CD4-positive, alpha-beta T cell treated with Interleukin-1 beta for 1 hour (primary cell): ENCODE measurements around the gene WASHC1.
"Not testable (repeated sequence)": the region's sequence is repeated elsewhere in the genome, so short reads cannot be mapped to it uniquely, and the experiment has no call there.

ENCODE experiments used
- DNase-seq, 2 donors: peaks; one replicate each; pipeline ENCODE4 v3.0.0-alpha.2; 2020 to 2022

The WASHC1 gene, protein sequence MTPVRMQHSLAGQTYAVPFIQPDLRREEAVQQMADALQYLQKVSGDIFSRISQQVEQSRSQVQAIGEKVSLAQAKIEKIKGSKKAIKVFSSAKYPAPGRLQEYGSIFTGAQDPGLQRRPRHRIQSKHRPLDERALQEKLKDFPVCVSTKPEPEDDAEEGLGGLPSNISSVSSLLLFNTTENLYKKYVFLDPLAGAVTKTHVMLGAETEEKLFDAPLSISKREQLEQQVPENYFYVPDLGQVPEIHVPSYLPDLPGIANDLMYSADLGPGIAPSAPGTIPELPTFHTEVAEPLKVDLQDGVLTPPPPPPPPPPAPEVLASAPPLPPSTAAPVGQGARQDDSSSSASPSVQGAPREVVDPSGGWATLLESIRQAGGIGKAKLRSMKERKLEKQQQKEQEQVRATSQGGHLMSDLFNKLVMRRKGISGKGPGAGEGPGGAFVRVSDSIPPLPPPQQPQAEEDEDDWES

DNA sequence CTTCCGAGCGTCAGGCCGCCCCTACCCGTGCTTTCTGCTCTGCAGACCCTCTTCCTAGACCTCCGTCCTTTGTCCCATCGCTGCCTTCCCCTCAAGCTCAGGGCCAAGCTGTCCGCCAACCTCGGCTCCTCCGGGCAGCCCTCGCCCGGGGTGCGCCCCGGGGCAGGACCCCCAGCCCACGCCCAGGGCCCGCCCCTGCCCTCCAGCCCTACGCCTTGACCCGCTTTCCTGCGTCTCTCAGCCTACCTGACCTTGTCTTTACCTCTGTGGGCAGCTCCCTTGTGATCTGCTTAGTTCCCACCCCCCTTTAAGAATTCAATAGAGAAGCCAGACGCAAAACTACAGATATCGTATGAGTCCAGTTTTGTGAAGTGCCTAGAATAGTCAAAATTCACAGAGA is at the start of gene WASHC1:
Gene WASHC1, minus strand, starts transcription at position 101 of the 400 bp plus-strand sequence. CDS start 4,457 bp downstream, outside the sequence.
- not testable (repeated sequence) for DNase-seq

DNA sequence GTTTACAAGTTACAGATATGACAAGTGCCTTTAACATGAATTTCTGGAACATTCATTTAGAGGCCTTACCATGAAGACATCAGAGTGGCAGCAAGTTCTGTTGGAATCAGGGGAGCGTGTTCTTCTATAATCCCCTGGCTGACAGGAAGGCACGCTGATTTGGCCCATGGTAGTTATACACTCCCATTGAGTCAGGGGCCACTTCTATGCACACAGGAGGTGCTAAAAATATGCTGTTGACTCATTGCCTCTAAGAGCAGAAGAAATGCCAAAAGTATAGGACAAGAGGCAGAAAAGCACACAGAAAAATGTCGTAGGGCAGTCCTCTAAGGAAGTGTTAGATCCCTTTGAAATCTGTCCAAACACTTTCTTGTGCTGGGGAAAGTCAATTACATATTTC is 49.1 kb upstream of the WASHC1 start:
- not testable (repeated sequence) for DNase-seq

DNA sequence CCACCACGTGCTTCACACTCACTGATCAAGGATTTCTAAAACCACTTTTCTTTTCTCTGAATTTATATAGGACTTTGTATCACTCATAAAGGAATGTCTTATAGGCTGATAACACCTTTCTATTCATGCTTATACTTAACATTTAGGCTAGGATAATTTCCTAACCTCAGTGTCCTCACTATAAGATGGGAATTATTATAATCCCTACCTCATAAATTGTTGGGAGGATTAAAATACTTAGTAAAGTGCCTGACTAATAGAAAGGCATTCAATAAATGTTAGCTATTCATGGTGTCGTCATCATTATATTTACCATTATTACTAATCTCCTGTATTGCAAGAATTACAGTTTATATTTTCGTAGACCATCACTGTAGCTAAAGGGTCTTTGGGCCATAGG is 47.1 kb upstream of the WASHC1 start:
- DNase-seq, result not testable (repeated sequence)

DNA sequence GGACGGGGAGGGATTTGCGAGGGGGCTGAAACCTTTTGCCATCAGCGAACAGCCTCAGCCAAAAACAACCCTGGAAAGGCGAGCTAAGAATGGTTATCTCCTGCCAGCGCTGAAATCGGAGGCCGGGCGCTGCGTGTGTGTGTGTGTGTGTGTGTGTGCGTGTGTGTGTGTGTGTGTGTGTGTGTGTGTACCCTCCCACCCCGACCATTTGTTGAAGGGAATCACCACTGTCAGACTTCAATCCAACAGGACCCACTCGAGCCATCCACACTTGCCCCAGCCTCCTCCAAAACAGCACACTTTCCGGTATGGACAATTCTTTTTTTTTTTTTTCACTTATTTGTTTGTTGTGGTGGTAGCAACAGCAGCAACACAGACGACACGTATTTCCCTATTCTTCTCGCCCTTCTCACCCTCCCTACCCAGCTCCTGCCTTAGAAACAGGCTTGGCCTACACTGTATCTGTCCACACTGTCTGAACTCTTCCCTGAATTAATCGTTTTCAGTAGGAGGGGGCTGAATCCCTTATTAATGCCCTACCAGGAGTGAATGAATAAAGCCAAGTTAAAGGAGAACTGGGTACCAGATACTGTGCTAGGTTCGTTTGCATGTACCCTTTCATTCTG is 44.8 kb upstream of the WASHC1 start:
- DNase-seq, result not testable (repeated sequence)

DNA sequence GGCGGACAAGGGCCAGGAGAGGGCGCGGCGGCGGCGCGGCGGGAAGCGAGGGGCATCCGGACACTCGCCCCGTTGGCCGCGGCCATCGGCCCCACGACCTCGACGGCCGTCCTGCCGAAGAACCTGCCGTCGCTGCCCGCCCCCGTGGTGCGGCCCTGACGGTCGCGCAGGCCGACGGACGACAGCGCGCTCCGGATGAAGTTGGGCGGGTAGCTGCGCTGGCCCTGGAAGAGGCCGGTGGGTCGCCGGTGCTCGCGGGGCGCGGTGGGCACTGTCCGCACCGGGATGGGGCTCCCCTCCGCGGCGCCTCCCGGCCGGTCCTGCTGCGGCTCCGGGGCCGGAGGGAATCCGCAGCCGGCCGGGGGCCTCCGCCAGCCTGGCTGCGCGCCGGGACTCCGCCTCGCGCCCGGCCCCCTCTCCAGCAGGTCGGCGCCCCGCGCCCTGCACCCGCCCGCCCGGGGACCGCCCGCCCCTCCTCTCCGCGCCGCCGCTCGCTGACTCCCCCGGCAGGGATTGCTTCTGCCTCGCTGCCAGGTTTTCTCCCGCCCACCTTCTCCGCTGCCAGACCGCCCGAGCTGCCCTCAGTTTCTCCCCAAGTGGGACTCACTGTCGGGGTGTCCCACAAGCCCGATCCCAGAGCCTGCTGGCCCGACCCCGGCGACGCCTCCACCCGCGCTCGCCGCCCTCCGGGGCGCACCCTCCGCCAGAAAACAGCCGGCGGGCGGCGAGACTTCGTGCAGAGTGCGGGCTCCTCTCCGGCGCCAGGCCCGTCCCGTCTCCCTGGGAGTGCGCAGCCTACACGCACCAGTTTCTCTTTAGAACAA is 44.0 kb upstream of the WASHC1 start:
- not testable (repeated sequence) for DNase-seq

DNA sequence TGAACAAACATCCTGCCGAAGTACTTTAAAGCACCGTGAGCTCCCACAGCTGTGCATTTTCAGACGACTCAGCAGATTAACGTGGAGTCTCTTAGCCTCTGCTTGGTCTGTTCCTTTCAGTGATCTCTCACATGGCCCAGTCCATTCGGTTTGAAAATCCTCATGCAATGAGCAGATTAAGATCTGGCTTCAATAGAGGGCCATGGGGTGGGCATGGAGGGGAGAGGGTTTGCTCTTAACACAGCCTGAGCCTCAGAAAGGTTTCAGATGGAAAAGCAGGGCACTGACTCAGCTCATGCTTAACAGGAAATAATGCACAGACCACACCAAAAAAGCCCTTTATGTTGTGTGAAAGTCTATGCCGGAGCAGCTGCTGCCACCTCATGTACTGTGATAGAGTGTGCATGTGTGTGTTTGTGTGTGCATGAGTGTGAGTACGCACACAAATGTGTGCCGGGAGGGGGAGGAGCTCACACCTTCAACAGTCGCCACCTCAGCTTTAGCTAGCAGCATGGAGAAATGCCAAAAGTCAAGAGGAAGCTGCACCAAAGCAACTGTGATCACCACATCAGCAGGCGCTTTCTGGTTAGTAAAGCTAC is 33.9 kb upstream of the WASHC1 start:
- DNase-seq, result peak; percentile 59 to 61

DNA sequence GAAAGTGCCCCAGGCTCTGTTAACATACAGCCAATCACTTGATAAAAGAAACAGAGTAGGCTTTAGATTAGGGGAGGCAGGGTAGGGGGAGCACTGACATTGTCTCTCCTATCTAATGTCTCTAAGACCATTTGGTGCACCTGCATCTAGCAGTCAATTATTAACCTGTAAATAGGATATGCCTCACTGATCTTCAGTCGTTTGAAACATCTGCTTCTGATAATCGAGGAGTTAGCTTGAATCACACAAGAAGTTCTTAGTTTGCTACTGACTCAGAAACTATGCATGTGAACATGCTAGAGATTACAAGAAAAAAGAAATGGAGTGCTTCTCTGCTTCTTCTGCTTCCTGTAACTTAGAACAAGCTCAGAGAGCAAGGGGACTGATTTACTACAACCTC is 23.4 kb upstream of the WASHC1 start:
- not testable (repeated sequence) for DNase-seq

DNA sequence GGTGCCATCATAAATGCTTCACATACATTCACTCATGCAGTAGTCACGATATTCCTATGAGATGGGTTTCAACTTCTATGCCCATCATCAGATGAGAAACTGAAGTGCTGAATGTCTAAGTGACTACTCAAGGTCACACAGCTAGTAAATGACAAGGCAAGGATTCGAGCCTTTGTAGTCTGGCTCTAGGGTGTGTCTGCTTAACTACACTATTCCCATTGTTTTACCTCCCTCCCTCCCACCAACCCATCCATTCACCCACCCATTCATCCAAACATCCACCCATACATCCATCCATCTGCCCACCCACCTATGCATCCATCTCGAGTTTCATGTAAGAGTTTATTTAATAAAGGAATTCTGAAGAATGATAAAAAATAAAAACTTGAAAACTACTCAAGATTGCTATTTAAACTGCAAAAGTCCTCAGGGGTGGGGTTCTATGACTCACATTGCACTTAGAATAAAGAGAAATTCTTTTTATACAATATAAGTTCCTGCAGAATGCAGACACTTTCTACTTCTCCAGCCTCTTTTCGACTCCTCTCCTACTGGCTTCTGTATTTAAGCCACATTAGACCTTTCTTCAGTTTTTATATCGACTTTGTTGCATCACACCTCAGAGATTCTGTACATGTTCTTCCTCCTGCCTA is 19.1 kb upstream of the WASHC1 start:
- not testable (repeated sequence) for DNase-seq

DNA sequence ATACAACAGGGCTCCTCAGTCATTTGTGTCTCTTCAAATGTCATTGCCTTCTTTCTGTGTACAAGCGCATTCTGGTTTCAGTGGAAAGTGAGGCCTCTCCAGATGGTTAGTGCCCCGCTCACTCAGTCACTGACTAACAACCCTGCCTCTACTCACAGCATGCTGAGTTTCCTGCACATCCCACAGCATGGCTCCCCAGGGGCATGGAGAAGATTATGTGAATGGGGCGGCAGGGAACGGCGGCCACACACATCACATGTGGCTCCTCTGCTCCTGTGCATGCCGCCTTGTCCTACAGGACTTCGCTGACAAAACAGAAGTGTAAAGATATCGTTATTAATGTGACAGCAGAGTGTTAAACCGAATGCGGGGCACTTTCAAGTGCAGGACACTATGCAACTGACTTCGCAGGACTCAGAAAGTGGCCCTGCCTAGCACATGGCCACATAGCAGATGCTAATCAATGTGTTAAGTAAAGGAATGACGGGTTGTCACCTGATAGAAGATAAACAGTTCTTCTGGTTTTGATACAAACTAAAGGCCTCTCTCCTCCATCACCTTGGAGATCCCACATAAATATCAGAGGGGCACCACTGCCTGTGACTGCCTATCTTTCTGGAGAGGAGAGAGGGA is 17.5 kb upstream of the WASHC1 start:
- DNase-seq, result not testable (repeated sequence)

DNA sequence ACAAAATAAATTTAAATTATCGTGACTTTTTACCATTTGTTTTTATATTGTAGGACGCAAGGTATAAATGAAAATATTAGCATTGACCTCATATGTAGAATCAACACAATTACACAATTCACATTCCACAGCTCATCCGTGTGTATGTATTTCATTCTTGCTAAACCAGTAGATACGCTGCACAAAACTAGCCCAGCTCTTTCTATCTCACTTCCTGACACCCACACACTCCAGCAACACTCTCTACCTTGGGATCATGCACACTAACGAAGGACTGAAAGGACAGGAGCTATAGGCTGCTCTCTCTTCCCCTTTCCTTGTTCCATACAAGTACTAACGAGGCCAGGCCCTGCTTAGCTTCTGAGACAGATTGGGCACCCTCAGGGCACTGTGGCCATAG is 16.9 kb upstream of the WASHC1 start:
- not testable (repeated sequence) for DNase-seq

DNA sequence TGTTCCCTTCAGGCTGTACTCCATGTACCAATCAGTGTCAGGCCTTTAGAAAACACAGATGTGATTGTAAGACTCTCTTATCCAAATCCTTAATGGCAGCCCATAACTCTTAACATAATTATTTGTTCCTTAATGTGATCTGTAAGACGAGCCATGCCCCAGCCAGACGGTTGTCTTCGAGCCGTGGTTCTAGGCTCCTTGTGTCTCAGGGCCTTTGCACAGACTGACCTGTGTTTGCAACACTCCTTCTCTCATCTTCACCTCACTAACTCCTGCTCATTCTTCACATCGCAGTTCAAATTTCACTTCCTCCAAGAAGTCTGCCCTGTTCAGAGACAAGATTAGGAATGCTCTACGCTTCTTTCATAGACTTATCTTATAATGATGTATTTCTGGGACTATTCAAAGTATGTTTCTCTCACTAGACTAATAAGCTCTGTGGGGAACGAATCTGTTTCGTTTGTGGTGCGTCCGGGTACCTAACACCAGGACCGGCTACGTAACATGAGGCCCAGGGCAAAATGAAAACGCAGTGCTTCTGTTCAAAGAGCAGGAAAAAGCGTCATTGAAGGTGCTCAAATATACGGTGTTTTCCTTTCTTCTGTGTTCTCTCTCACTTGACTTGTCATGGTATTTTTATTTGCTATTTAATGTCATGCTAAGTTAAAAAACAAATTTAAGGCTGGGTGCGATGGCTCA is 16.1 kb upstream of the WASHC1 start:
- not testable (repeated sequence) for DNase-seq

DNA sequence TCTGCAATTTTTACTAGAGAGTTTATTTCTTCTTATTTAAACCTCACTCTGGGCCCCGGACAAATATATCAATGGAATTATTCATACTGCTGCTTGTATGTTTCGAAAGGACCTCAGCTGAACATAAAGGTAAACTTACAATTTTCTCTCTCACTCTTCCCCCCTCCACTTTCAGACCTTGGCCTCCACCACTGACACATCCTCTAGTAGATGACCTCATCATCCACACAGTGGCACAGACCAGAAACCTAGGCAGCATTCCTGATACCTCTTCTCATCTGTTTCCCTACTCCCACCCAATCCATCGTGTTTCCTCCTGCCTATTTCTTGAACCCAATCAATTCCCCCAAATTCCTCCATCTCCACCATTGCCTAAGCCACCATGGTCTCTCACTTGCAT is 15.2 kb upstream of the WASHC1 start:
- not testable (repeated sequence) for DNase-seq

DNA sequence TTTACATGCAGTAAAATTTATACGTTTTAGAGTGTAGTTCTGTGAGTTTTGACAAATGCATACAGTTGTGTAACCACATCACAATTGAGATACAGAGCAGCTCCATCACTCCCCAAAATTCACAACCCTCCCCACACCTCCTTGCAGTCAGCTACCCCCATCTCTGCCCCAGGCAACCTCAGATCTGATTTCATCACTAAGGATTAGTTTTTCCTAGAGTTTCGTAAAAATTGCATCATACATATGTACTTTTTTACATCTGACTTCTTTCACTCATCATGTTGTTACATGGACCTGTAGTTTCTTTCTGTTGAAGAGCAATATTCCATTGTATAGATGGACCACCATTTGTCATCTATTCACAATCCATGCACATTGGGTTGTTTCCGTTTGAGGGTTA is 14.4 kb upstream of the WASHC1 start:
- not testable (repeated sequence) for DNase-seq

DNA sequence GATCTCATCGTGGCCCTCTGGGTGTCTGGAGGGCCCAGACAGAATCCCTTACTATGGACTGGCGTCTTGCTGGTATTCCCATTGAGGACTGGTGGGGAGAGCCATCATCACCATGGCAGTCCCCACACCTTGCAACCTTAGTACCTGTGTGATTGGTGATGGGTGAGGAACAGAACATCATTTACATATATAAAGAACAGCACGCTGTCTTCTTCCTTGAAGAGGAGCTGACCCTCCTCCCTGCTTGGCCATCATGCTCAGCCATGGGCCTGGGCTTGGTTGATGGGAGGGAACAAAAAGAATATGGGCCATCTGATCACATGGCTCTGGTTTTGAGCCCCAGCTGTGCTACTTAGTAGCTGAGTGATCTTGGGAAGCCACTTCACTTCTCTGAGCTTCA is 13.9 kb upstream of the WASHC1 start:
- not testable (repeated sequence) for DNase-seq

DNA sequence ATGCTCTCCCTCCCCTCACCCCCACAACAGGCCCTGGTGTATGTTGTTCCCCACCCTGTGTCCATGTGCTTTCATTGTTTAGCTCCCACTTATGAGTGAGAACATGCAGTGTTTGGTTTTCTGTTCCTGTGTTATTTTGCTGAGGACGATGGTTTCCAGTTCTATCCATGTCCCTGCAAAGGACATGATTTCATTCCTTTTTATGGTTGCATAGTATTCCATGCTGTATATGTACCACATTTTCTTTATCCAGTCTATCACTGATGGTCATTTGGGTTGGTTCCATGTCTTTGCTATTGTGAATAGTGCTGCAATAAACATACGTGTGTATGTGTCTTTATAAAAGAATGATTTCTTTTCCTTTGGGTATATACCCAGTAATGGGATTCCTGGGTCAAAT is 12.6 kb upstream of the WASHC1 start:
- not testable (repeated sequence) for DNase-seq

DNA sequence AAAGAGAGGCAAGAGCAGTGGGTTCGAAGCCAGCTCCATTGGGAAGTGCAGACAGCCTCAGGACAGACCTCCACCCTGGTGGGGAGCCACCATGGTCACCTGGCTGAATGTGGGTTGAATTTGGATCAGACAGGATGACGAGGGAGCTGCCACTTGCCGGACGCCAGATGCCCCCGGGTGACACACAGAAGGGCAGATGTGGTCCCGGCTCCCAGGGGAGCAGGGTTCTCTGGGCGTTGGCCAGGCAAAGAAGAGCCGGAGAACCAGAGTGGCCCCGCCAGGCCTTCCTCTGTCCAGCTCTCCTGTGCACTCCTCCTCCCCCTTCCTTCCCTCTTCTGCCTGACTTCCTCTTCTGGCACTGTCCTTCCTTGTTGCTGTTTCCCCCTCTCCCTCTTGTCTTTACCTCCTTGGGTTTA is 12.0 kb upstream of the WASHC1 start:
- DNase-seq, result not testable (repeated sequence)

DNA sequence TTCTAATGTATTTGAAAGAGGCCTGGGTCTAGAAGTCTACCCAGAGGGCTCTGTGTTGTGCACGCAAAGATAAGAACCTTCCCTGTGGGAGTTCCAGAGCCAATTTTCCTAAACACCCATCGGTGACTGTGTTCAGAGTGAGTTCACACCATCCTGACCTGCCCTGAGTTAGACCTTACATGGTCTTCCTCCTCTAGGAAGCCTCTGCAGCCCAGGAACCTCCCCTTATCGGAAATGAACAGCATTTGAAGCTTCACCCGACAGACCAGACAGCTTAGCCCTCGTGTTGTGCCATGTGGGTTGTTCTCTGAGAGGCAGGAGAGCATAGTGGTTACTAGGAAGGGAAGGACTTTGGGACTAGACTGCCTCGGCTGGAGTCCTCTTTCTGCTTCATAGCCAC is 3.1 kb upstream of the WASHC1 start:
- DNase-seq, result not testable (repeated sequence)

DNA sequence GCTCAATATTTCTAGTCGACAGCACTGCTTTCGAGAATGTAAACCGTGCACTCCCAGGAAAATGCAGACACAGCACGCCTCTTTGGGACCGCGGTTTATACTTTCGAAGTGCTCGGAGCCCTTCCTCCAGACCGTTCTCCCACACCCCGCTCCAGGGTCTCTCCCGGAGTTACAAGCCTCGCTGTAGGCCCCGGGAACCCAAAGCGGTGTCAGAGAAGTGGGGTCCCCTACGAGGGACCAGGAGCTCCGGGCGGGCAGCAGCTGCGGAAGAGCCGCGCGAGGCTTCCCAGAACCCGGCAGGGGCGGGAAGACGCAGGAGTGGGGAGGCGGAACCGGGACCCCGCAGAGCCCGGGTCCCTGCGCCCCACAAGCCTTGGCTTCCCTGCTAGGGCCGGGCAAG is 481 bp downstream of the WASHC1 start:
- DNase-seq, result not testable (repeated sequence)

DNA sequence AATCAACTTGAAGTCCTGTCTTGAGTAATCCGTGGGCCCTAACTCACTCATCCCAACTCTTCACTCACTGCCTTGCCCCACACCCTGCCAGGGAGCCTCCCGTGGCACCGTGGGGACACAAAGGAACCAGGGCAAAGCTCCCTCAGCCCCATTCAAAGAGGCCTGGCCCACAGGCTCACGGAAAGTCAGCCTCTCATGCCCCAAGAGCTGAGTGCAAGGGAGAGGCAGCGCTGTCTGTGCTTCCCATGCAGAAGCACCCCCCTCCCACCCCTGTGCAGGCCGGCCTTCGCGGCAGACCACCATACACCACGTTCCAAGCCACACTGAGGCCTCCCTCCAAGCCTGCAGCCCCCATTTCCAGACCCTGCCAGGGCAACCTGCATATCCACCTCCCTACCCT is 7.6 kb downstream of the WASHC1 start:
- not testable (repeated sequence) for DNase-seq

DNA sequence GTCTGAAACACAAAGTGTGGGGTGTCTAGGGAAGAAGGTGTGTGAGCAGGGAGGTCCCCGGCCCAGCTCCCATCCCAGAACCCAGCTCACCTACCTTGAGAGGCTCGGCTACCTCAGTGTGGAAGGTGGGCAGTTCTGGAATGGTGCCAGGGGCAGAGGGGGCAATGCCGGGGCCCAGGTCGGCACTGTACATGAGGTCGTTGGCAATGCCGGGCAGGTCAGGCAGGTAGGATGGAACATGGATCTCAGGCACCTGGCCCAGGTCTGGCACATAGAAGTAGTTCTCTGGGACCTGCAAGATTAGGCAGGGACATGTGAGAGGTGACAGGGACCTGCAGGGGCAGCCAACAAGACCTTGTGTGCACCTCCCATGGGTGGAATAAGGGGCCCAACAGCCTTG is 12.4 kb downstream of the WASHC1 start:
- not testable (repeated sequence) for DNase-seq
